ENCODE measurements around the gene KCNQ2. TPM values are rescaled to one million over a fixed set of nuclear protein-coding genes. Genes with fewer than 3 reads are reported as not detected.

The KCNQ2 gene
- total RNA-seq, 1 experiment from 2014 or later, result 86.5 TPM

- H3K4me2 ChIP-seq (ENCODE audit: low read length), result no peak overlapping the region
- DNase-seq (ENCODE audit: low read depth, low spot score) (no peak), ATAC-seq (no peak)
- H3K4me3 ChIP-seq (replicated peaks in 1 of 2; ENCODE audit: low read depth in 1 of 2, low read length in 2 of 2), result no peak overlapping the region
- H3K9me3 ChIP-seq (ENCODE audit: control insufficient read depth in 1 of 2, insufficient read depth in 1 of 2, low read depth in 1 of 2, low read length in 2 of 2), result no peaks in the 10 kb centered on the region
- ChIA-PET CTCF (no interaction called here), POLR2A (no interaction called here), RAD21 (ENCODE audit: low non-redundant PET in 1 of 2, low total read pairs in 2 of 2, uncharacterized antibody in 2 of 2, unreplicated experiment in 2 of 2) (no interaction called here)
- no TSS peak for BruUV-seq (replicated peaks)
- H3K79me2 ChIP-seq (ENCODE audit: insufficient read depth, low read length), result no peaks in the 10 kb centered on the region
- H3K27me3 ChIP-seq (ENCODE audit: insufficient read depth, low read length), result no peaks in the 10 kb centered on the region
- no peak overlapping the region for H3K9ac ChIP-seq (ENCODE audit: low read length)
- no peaks in the 10 kb centered on the region for H3K36me3 ChIP-seq (ENCODE audit: control insufficient read depth in 1 of 2, insufficient read depth in 2 of 2, low read length in 2 of 2)
- no peak overlapping the region for H2AFZ ChIP-seq (ENCODE audit: low read depth, low read length, poor library complexity, severe bottlenecking)
- no peaks in the 10 kb centered on the region for H3K9me2 ChIP-seq (ENCODE audit: insufficient read depth)
- no peak overlapping the region; the same call in 1 of the 2 replicates for H3K27ac ChIP-seq (ENCODE audit: low read depth, low read length)
- H4K20me1 ChIP-seq (ENCODE audit: insufficient read depth), result no peaks in the 10 kb centered on the region
- TF ChIP-seq CTCF (IDR thresholded peaks at IDR 0.05 in 2 of 3, conservative IDR thresholded peaks at IDR 0.05 in 1 of 3; ENCODE audit: borderline replicate concordance in 1 of 3, insufficient read depth in 1 of 3, low read depth in 2 of 3, low read length in 2 of 3) (no peak), CEBPB (IDR thresholded peaks at IDR 0.05; ENCODE audit: low read depth) (no peak), SRF (IDR thresholded peaks at IDR 0.05; ENCODE audit: low read depth) (no peak), ZFX (IDR thresholded peaks at IDR 0.05) (no peak), SP1 (IDR thresholded peaks at IDR 0.05; ENCODE audit: low read depth) (no peak), JUND (IDR thresholded peaks at IDR 0.05) (no peak), TCF7L2 (IDR thresholded peaks at IDR 0.05; ENCODE audit: borderline replicate concordance, extremely low read depth, insufficient read depth, insufficient read length) (no peak), POLR2A (IDR thresholded peaks at IDR 0.05; ENCODE audit: borderline replicate concordance, extremely low read depth, insufficient read depth, insufficient read length) (no peak), EZH2 (IDR thresholded peaks at IDR 0.05) (no peak), SIN3A (IDR thresholded peaks at IDR 0.05; ENCODE audit: low read depth) (no peak), FOSL1 (IDR thresholded peaks at IDR 0.05; ENCODE audit: low read depth) (no peak), POLR2AphosphoS5 (IDR thresholded peaks at IDR 0.05; ENCODE audit: low read depth, low read length) (no peak), MAX (IDR thresholded peaks at IDR 0.05) (no peak)
- TF ChIP-seq, protein P1, sequence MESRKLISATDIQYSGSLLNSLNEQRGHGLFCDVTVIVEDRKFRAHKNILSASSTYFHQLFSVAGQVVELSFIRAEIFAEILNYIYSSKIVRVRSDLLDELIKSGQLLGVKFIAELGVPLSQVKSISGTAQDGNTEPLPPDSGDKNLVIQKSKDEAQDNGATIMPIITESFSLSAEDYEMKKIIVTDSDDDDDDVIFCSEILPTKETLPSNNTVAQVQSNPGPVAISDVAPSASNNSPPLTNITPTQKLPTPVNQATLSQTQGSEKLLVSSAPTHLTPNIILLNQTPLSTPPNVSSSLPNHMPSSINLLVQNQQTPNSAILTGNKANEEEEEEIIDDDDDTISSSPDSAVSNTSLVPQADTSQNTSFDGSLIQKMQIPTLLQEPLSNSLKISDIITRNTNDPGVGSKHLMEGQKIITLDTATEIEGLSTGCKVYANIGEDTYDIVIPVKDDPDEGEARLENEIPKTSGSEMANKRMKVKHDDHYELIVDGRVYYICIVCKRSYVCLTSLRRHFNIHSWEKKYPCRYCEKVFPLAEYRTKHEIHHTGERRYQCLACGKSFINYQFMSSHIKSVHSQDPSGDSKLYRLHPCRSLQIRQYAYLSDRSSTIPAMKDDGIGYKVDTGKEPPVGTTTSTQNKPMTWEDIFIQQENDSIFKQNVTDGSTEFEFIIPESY (IDR thresholded peaks at IDR 0.05; ENCODE audit: extremely low read depth, insufficient replicate concordance, low read length), result no peak
- TF ChIP-seq, protein P2, sequence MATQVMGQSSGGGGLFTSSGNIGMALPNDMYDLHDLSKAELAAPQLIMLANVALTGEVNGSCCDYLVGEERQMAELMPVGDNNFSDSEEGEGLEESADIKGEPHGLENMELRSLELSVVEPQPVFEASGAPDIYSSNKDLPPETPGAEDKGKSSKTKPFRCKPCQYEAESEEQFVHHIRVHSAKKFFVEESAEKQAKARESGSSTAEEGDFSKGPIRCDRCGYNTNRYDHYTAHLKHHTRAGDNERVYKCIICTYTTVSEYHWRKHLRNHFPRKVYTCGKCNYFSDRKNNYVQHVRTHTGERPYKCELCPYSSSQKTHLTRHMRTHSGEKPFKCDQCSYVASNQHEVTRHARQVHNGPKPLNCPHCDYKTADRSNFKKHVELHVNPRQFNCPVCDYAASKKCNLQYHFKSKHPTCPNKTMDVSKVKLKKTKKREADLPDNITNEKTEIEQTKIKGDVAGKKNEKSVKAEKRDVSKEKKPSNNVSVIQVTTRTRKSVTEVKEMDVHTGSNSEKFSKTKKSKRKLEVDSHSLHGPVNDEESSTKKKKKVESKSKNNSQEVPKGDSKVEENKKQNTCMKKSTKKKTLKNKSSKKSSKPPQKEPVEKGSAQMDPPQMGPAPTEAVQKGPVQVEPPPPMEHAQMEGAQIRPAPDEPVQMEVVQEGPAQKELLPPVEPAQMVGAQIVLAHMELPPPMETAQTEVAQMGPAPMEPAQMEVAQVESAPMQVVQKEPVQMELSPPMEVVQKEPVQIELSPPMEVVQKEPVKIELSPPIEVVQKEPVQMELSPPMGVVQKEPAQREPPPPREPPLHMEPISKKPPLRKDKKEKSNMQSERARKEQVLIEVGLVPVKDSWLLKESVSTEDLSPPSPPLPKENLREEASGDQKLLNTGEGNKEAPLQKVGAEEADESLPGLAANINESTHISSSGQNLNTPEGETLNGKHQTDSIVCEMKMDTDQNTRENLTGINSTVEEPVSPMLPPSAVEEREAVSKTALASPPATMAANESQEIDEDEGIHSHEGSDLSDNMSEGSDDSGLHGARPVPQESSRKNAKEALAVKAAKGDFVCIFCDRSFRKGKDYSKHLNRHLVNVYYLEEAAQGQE (IDR thresholded peaks at IDR 0.05; ENCODE audit: low read depth), result no peak
- TF ChIP-seq, protein P3, sequence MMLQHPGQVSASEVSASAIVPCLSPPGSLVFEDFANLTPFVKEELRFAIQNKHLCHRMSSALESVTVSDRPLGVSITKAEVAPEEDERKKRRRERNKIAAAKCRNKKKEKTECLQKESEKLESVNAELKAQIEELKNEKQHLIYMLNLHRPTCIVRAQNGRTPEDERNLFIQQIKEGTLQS (IDR thresholded peaks at IDR 0.05), result no peak
- intact Hi-C loops (cut with micrococcal nuclease), result no loop called here
- H3K4me1 ChIP-seq (ENCODE audit: control insufficient read depth in 1 of 2, insufficient read depth in 2 of 2, low read length in 2 of 2), result no peaks in the 10 kb centered on the region
Observed at GRCh38 chr20:63356931-63357879, 115.2 kb downstream of the KCNQ2 start.

Data from HCT116 (cell line).